ENCODE results near the gene CORO7.
A peak's percentile ranks its signal among the peaks of the same experiment; 100 is the strongest.

Gene CORO7

DNA sequence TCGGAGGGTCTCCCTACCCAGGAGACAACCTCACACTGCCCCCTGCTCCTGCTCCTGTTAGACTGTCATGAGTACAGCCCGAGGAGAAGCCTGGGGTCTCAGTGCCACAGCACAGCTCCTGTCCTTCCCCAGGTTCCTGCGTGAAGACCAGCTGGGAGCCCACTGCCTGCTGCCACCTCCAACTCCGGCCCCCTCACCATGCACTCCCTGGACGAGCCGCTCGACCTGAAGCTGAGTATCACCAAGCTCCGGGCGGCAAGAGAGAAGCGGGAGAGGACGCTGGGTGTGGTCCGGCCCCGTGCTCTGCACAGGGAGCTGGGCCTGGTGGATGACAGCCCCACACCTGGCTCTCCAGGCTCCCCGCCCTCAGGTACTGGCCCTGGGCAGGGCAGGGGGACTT is 84.3 kb downstream of the CORO7 start:
- H3K36me3 Mint-ChIP-seq (ENCODE audit: low read depth), result no peaks in the 10 kb centered on the region
- no peak for DNase-seq
- no peaks in the 10 kb centered on the region for H3K9me3 Mint-ChIP-seq
- H3K4me3 Mint-ChIP-seq, result no peak overlapping the region
- H3K4me1 Mint-ChIP-seq (ENCODE audit: low read depth), result peaks cover 7% of the 10 kb centered on the region
- no peaks in the 10 kb centered on the region for H3K27me3 Mint-ChIP-seq
- no peak overlapping the region for H3K27ac Mint-ChIP-seq

DNA sequence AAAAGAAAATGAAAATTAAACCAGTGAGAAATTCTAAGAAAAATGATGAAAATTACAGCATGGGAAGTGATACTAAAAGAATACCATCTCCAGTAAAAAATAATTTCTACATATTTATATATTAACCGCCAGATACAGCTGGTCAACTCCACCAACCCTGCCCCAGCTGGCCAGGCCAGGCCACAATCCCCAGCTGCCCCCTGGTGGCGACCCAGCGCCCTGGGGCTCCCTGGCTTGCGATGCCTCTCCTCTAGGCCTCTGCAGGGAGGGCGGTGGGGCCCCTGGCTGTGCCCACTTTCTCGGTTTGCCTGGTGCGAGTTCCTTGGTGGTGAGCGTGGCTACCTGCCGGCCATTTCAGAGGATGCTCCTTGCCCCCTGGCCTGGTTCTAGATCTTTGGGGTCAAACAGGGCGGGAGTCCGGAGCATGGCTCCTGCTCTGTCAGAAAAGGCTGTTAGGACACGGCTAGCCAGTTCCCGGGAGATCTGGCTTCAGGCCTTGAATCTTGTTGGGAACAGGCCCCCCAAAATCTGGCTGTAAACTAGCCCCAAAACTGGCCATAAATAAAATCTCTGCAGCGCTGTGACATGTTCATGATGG is 86.0 kb downstream of the CORO7 start:
- DNase-seq, result peak; percentile 80
- H3K4me1 Mint-ChIP-seq (ENCODE audit: low read depth), result peaks cover 7% of the 10 kb centered on the region
- no peaks in the 10 kb centered on the region for H3K9me3 Mint-ChIP-seq
- no peaks in the 10 kb centered on the region for H3K27me3 Mint-ChIP-seq
- no peak overlapping the region for H3K27ac Mint-ChIP-seq
- H3K36me3 Mint-ChIP-seq (ENCODE audit: low read depth), result no peaks in the 10 kb centered on the region
- no peak overlapping the region for H3K4me3 Mint-ChIP-seq

DNA sequence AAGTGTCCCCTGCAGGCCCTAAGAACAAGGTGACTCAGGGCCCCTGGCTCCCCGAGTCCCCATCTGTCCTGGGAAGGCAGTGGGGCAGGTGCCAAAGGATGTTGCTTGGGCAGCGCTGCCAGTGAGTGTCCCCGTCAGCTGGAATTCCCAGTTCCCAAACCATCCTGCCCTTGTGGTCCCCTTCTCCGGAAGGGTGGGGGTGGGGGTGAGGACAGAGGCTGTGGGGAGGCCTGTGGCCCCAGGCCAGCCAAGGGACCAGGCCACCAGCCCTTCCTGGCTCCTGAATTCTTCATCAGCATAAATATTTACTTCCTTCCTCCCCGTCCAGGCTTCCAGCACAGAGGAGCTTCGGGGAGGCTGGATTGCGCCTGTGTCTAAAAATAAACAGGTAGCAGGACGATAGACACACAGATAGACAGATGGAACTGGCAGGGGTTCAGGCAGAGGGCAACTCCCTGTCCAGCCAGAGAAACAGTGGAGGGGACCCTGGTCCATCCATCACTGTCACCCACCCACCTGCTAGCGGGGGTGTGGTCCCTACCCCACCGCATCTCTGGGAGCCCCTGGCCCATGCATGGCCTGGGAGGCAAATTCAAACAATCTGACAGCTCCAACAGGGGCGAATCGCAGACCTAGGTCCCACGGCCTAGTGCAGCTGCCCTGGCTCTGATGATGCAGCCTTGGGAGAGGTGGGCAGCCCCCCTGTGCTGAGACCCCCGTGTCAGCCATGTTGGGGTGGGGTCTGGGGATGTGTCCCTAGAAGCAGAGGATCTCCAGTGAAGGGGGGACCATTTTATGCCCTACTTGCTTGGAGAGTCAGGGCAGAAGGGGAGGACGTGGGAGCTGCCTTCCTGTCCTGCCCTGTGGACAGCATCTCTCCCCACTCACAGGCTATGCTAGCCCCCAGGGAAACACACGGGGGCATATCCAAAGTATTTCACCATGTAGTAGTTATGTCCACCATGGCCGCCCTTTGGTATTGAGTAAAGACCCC is 87.3 kb downstream of the CORO7 start:
- Mint-ChIP-seq H3K27ac (no peak overlapping the region), H3K9me3 (no peaks in the 10 kb centered on the region), H3K4me1 (ENCODE audit: low read depth) (peaks cover 7% of the 10 kb centered on the region), H3K36me3 (ENCODE audit: low read depth) (no peaks in the 10 kb centered on the region), H3K4me3 (no peak overlapping the region), H3K27me3 (no peaks in the 10 kb centered on the region)
- DNase-seq, result no peak

DNA sequence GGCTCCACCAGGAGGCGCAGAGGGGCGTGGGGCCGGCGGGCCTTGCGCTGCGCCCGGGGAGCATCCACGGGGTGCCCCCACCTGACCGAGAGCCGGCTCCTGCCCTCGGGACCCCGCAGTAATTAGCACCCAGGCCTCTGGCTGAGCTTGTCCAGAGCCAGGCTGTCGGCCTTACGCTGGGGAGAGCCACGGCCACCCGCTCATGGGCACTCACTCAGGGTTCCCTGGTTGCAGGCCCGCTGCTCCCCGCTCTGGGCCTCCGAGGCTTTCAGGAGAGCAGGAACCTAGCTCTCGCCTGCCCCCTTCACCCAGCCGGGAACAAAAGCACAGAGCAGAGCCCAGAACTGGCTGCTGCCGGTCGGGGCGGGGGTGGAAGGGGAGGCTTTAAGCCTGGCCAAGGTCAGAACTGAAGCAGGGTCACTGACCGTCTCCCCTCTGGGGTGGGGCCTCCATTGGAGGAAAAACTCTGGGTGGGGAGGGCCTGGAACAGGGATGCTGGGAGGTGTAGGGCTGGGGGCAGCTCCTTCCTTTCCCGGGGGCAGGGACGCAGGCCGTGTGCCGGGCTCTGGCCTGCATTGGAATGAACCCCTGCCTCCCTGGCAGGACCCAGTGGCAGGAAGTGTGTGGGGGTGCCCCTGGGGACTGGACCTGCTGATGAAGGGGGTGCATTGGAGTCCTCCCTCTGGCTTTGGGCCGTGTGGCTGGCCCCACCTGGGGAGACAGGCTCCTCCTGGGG is 88.2 kb downstream of the CORO7 start:
- Mint-ChIP-seq H3K27me3 (no peaks in the 10 kb centered on the region), H3K27ac (no peak overlapping the region), H3K9me3 (no peaks in the 10 kb centered on the region), H3K36me3 (ENCODE audit: low read depth) (no peaks in the 10 kb centered on the region), H3K4me3 (peak overlapping the region; percentile 36), H3K4me1 (ENCODE audit: low read depth) (peaks cover 7% of the 10 kb centered on the region)
- DNase-seq, result peak; percentile 65

DNA sequence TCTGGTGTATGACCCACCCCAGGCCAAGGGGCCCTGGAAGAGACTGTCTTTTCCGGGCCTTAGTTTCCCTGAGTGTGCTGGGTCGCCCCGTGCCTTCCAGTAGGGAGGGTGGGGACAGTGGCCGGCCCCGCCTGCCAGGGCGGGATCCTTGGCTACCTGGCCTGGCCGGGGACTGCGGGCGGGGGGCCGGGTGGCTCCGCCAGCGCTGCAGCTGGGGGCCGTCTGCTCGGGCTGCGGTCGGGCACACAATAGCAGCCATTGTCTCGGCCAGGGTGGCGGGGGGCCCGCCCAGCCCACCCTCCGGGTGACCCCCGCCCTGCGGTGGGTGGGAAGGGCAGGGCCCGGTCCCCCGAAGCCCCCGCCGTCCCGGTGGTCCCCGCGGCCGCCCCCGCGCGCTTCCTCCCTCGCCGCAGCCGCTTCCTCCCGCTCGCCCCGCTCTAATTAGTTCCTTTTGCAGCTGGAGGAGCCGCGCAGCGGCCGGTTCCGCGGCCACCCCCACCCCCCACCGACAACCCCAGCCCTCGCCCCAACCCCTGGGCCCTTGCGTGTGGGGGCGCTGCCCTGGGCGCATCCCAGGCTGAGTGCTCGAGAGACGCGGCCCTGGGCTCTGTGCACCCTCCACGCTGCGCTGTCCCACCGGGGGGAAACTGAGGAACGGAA is 88.9 kb downstream of the CORO7 start:
- Mint-ChIP-seq H3K4me3 (no peak overlapping the region), H3K4me1 (ENCODE audit: low read depth) (peaks cover 7% of the 10 kb centered on the region), H3K9me3 (no peaks in the 10 kb centered on the region)

DNA sequence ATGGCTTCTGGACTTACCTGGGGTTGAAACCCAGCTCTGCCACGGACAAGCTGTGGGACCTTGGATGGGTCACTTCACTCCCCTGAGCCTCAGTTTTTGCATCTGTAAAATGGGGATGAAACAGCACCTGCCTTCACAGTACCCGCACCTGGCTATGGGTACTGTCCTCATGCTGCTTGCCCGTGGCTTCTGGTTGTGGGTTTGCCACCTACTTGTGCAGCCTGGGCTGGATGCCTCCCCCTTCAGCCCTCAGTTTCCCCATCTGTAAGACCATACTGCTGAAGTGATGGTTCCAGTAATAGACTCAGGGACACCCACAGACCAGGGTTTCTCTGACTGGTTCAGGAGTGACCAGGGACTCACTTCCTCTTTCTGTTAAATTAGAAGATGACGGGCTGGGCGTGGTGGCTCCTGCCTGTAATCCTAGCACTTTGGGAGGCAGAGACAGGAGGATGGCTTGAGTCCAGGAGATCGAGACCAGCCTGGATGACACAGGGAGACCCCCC is 91.1 kb downstream of the CORO7 start:
- H3K27ac Mint-ChIP-seq, result no peak overlapping the region
- H3K27me3 Mint-ChIP-seq, result no peaks in the 10 kb centered on the region
- H3K4me3 Mint-ChIP-seq, result no peak overlapping the region
- no peak for DNase-seq
- peaks cover 7% of the 10 kb centered on the region for H3K4me1 Mint-ChIP-seq (ENCODE audit: low read depth)
- no peaks in the 10 kb centered on the region for H3K36me3 Mint-ChIP-seq (ENCODE audit: low read depth)
- H3K9me3 Mint-ChIP-seq, result no peaks in the 10 kb centered on the region

More for the DNA sequence above, 88.9 kb downstream of the CORO7 start:
- DNase-seq, result no peak
- Mint-ChIP-seq H3K27me3 (no peaks in the 10 kb centered on the region), H3K27ac (no peak overlapping the region), H3K36me3 (ENCODE audit: low read depth) (no peaks in the 10 kb centered on the region)

DNA sequence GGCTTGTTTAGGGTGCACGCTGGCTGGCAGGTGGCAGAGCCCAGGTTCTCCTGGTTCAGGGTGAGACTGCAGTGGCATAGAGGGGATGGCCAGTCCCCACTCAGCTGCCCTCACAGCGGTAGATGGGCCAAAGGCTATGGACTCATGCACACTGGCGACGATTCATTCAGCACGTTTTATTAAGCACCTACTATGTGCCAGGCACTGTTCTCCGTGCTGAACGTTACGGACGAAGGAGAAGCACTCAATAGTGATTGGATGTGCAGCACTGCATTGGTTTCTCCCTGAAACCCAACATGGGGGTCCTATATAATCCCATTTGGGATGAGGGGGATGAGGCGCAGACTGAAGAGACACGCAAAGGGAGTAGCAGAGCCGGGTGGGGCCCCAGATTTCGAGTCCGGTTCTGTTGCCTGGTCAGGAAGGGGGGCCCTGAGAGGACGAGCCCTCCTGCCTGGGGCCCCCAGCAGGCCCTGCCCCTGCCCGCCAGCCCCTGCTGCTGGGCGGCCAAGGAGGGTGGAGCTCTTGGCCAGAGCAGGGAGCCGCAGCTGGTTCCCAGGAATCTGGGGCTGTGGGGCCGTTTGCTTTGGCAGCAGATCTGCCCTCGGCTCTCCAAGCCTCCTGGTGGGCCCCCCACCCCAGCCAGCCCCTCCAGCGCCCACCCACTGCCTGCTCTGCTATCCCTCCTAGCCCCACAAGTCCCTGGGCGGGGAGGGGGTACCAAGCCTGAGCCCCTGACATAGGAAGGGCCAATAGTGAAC is 91.7 kb downstream of the CORO7 start:
- H3K27me3 Mint-ChIP-seq, result no peaks in the 10 kb centered on the region
- no peak overlapping the region for H3K27ac Mint-ChIP-seq
- H3K9me3 Mint-ChIP-seq, result no peaks in the 10 kb centered on the region
- H3K4me3 Mint-ChIP-seq, result no peak overlapping the region
- peaks cover 7% of the 10 kb centered on the region for H3K4me1 Mint-ChIP-seq (ENCODE audit: low read depth)
- DNase-seq, result no peak
- H3K36me3 Mint-ChIP-seq (ENCODE audit: low read depth), result no peaks in the 10 kb centered on the region

DNA sequence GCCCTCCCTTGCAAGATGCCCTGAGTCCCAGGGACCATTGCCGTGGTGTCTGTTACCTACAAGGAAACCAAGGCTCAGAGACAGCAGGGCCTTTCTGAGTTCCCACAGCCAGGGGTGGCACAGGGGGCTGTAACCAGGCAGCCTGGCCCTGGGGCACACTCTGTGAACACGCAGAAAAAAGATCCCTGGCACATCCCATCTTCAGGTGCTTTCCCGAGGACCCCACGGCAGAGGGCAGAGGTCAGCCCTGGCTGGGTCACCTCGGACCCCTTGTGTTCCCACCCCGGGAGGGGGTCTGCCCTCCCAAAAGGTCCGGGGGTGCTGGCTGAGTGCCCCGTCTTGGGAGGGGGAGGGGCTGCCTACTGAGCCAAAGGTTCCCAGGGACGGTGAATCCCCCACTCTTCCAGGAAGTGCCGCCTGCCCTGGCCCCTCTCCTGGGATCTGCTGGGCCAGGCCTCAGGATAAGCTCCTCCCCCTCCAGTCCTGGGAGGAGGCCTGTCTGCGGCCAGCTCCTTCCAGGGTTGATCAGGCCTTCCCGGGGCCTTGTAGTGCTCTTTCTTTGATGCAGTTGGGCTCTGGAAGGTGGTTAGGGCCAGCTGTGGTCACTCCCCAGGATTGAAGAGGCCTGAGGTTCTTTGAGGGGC is 92.4 kb downstream of the CORO7 start:
- peaks cover 10% of the 10 kb centered on the region for H3K4me1 Mint-ChIP-seq (ENCODE audit: low read depth)
- H3K36me3 Mint-ChIP-seq (ENCODE audit: low read depth), result no peaks in the 10 kb centered on the region
- no peak for DNase-seq
- H3K9me3 Mint-ChIP-seq, result no peaks in the 10 kb centered on the region
- H3K27me3 Mint-ChIP-seq, result no peaks in the 10 kb centered on the region
- no peak overlapping the region for H3K27ac Mint-ChIP-seq
- no peak overlapping the region for H3K4me3 Mint-ChIP-seq

DNA sequence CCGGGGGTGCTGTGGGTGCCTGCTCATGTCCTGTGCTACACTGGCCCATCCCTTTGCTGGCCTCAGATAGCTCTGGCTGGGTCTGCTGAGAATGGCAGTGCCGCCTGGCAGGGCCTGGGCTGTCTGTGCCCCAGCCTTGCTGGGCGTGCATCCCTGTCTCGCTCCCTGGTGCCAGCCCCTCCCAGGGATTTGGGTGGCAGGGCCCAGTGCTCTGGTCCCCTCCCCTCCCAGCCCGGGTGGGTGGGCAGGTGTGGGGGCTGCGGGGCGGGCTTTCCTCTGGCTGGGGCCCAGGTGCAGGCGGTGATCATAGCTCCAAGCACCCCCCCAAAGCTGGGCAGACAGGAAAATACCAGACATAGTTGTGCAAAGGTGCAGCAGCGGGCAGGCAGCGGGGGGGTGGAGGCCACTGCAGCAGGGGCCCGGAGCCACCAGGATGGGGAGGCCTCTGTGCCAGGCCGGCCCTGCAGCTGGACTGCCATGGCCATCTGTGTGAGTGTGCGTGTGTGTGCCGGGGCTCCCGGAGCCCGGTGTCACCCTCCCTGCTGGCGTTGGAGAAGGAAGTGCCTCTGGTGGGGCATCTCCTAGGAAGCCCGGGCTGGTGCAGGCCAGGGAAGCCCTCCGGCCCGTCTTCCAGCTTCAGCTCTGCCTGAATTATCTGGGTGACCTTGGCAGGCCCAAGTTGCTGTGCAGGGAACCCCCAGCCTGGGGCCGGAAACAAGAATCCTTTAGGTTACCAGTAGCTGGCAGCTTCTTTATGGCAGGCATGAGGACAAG is 93.1 kb downstream of the CORO7 start:
- no peak for DNase-seq
- peaks cover 10% of the 10 kb centered on the region for H3K4me1 Mint-ChIP-seq (ENCODE audit: low read depth)
- no peak overlapping the region for H3K4me3 Mint-ChIP-seq
- H3K36me3 Mint-ChIP-seq (ENCODE audit: low read depth), result no peaks in the 10 kb centered on the region
- no peaks in the 10 kb centered on the region for H3K9me3 Mint-ChIP-seq
- H3K27me3 Mint-ChIP-seq, result no peaks in the 10 kb centered on the region
- H3K27ac Mint-ChIP-seq, result no peak overlapping the region

DNA sequence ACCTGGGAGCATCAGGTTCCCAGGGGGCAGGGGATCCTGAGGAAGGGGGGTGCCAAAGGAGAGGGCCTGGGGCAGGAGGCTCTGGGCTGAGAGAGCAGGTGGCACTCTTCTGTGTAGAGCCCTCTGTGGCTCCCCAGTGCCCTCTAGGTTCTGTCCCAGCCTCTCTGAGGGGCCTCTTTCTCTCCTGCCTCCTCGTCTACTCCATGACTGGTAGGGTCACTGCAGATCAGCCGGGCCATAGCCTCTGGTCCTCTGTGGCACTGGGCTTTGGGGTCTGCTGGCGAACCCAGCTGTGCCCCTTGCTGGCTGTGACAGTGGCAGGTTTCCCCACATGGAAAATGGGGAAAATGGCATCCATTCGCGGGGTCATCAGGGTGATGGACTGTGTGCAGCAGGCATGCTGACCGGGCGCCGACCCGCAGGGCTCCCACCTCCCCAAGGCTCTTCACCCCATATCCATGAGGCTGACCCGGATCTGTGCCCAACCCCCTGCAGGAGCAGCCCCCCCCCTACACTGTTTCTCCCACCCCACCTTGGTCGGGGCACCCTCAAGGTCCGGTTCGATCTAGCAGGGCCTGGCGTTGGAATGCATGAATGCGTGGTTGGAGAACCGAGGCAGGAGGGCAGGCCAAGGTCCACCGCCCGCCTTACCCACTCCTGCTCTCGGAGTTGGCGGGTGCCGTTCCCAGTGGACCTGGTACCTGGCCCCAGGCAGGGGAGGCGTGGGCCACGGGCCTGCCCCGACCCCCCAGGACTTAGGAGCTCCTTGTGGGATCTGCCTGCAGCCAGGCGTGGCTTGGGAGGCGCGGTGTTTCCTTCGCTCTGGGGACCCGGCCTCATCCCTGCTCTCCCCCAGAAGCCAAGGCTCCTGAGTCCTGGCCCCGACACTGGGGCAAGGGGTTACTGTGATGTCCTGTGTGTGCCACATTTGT is 94.0 kb downstream of the CORO7 start:
- peaks cover 3% of the 10 kb centered on the region for H3K27me3 Mint-ChIP-seq
- H3K36me3 Mint-ChIP-seq (ENCODE audit: low read depth), result no peaks in the 10 kb centered on the region
- H3K4me1 Mint-ChIP-seq (ENCODE audit: low read depth), result peaks cover 7% of the 10 kb centered on the region
- no peaks in the 10 kb centered on the region for H3K9me3 Mint-ChIP-seq
- no peak overlapping the region for H3K27ac Mint-ChIP-seq
- DNase-seq, result no peak
- no peak overlapping the region for H3K4me3 Mint-ChIP-seq

DNA sequence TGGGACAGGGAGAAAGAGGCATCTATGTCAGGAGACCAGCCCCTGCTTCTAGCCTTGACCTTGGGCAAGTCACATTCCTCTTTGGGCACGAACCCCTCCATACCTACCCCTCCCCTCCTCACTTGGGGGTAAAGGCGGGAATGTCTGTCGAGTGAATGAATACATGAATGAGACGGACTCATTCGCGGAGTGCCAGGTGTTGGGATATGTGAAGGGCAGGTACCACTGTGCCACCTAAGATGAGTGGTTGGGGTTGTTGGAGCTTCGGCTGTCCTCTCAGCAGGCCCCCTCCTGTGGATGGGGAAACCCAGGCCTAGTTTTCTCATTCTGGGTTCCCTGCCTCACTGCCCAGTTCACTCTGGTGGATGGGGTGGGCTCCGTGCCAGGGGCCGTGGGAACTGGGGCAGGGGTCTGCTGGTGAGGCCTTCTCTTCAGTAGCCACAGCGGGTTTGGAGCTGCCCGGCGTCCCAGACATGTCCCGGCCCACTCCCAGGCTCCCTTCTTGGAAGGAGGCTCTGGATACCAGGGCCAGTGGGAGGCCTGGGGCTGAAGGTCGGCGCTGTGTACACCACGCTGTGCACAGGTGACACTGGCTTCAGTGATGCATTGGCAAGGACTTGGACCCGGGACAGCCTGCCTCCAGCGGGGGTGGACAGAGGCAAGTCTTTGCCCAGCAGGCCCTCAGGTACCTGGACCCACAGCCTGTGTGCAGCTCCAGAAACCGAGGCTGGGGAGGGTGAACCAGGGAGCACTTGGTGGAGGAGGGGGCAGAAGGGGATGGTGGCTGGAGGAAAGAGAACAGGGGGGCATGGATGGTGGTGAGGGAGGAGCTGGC is 94.9 kb downstream of the CORO7 start:
- Mint-ChIP-seq H3K27ac (no peak overlapping the region), H3K4me1 (ENCODE audit: low read depth) (peaks cover 7% of the 10 kb centered on the region), H3K36me3 (ENCODE audit: low read depth) (no peaks in the 10 kb centered on the region), H3K9me3 (no peaks in the 10 kb centered on the region), H3K4me3 (no peak overlapping the region), H3K27me3 (peaks cover 3% of the 10 kb centered on the region)
- no peak for DNase-seq
